H1 (cell line): ENCODE data around the gene ANXA2R. TPM values are rescaled to one million over a fixed set of nuclear protein-coding genes. Genes with fewer than 3 reads are reported as not detected.

Experiments used
- CHD7 ChIP-seq: fragments of 300-600 bp; sonication (generic); IDR thresholded peaks from 2 replicates; pipeline ENCODE4 v1.7.1; 2012; ENCODE audit warnings: low read length, moderate library complexity, mild to moderate bottlenecking, inconsistent platforms; ENCODE audit not compliant: insufficient replicate concordance
- CTBP2 ChIP-seq: IDR thresholded peaks from 2 replicates; pipeline ENCODE4 v1.7.0; 2011; ENCODE audit warnings: borderline replicate concordance, mild to moderate bottlenecking, moderate library complexity, mixed read lengths, low read length; ENCODE audit not compliant: insufficient read depth, insufficient read length
- NRF1 ChIP-seq: IDR thresholded peaks from 2 replicates; pipeline ENCODE4 v1.6.1; 2011; ENCODE audit warnings: mild to moderate bottlenecking, low read depth, low read length, improper control_type of control experiment
- RXRA ChIP-seq: IDR thresholded peaks from 2 replicates; pipeline ENCODE4 v1.6.1; 2011; ENCODE audit warnings: low read depth, mild to moderate bottlenecking, low read length, moderate library complexity; ENCODE audit not compliant: insufficient read depth
- SAP30 ChIP-seq: fragments of 300-600 bp; sonication (generic); IDR thresholded peaks from 2 replicates; pipeline ENCODE4 v1.7.1; 2012; ENCODE audit warnings: low read length, moderate library complexity, mild to moderate bottlenecking, inconsistent platforms; ENCODE audit not compliant: insufficient read depth, insufficient replicate concordance
- SUZ12 ChIP-seq: fragments of 200-600 bp; sonication (generic); IDR thresholded peaks from 2 replicates; pipeline ENCODE4 v1.6.1; 2012; ENCODE audit warnings: mild to moderate bottlenecking, inconsistent platforms, low read length, moderate library complexity, mixed read lengths
- TAF7 ChIP-seq: optimal IDR thresholded peaks from 2 replicates; pipeline ENCODE3; 2011; ENCODE audit warnings: low read depth, mild to moderate bottlenecking, inconsistent platforms, low read length, moderate library complexity, borderline replicate concordance
- polyA plus RNA-seq, 7 experiments: library from polyadenylated mRNA; depleted of rRNA in 3 of 7; stranded (reverse) in 5 of 7; unstranded in 2 of 7; fragments of >200 nt in 5 of 7; fragments of 200-250 nt in 2 of 7; gene quantifications; 1 replicate in 5 of 7; 2 replicates in 1 of 7; 4 replicates in 1 of 7; pipeline versions ENCODE4 v1.2.1 to v1.2.3, GENCODE V29; 2011 to 2013; ENCODE audit warnings: missing spikeins in 2 of 7, mixed read lengths in 2 of 7
- total RNA-seq: library from RNA; stranded (reverse); fragmentation: NEBNext Ultra II Directional; extraction: Animal tissue kit (Norgen Biotek cat#: 25700); gene quantifications from 2 replicates; pipeline ENCODE4 v1.2.1, GENCODE V29; 2021

The ANXA2R gene
- total and polyA plus RNA-seq, 2 of the 8 experiments (the other 6 are each of a cell fraction or from before 2014, with no cell fraction given): 0.08 to 0.17 TPM

- TF ChIP-seq CHD7 (no peak), SUZ12 (no peak), SAP30 (no peak), NRF1 (no peak), TAF7 (no peak), CTBP2 (no peak), RXRA (no peak)
Observed at GRCh38 chr5:43068037-43068436, 27.9 kb upstream of the ANXA2R start (continued).
